Smooth muscle cell (in vitro differentiated cells): Measurements from ENCODE around the gene KRTAP1-3. TPM values are rescaled to one million over a fixed set of nuclear protein-coding genes. Genes with fewer than 3 reads are reported as not detected.

Experiments
- DNase-seq: peaks from one replicate; lab custom pipeline; 2025; ENCODE audit not compliant: unreplicated experiment; lab: John Stamatoyannopoulos, UW
- H2AFZ ChIP-seq: fragments of 200-600 bp; sonication (generic); 2 replicates; pipeline ENCODE4 v1.6.0; 2016; ENCODE audit warnings: antibody characterized with exemption, low read depth, mild to moderate bottlenecking
- H3F3A ChIP-seq: fragments of 200-600 bp; sonication (generic); 2 replicates; pipeline ENCODE4 v1.6.0; 2017; ENCODE audit warnings: antibody characterized with exemption, low read depth
- H3K27ac ChIP-seq: fragments of 200-600 bp; sonication (generic); 2 replicates; pipeline ENCODE4 v1.5.1; 2016; ENCODE audit warnings: low read depth, mild to moderate bottlenecking
- H3K27me3 ChIP-seq: fragments of 200-600 bp; sonication (generic); 2 replicates; pipeline ENCODE4 v1.6.1; 2016; ENCODE audit warnings: low read depth, mild to moderate bottlenecking
- H3K36me3 ChIP-seq: fragments of 200-600 bp; sonication (generic); 2 replicates; pipeline ENCODE4 v1.5.1; 2016; ENCODE audit warnings: low read depth
- H3K4me1 ChIP-seq: fragments of 200-600 bp; sonication (generic); 2 replicates; pipeline ENCODE4 v1.5.1; 2016; ENCODE audit warnings: low read depth
- H3K4me2 ChIP-seq: fragments of 200-600 bp; sonication (generic); 2 replicates; pipeline ENCODE4 v1.6.0; 2016; ENCODE audit warnings: mild to moderate bottlenecking
- H3K4me3 ChIP-seq: fragments of 200-600 bp; sonication (generic); 2 replicates; pipeline ENCODE4 v1.5.1; 2016; ENCODE audit warnings: mild to moderate bottlenecking
- H3K79me2 ChIP-seq: fragments of 200-600 bp; sonication (generic); 2 replicates; pipeline ENCODE4 v1.6.0; 2016; ENCODE audit warnings: low read depth, mild to moderate bottlenecking
- H3K9ac ChIP-seq: fragments of 200-600 bp; sonication (generic); 2 replicates; pipeline ENCODE4 v1.6.0; 2016; ENCODE audit warnings: low read depth
- H3K9me3 ChIP-seq: fragments of 200-600 bp; sonication (generic); replicated peaks from 2 replicates; pipeline ENCODE4 v1.5.1; 2016; ENCODE audit warnings: low read depth
- H4K20me1 ChIP-seq: fragments of 200-600 bp; sonication (generic); 2 replicates; pipeline ENCODE4 v1.6.0; 2016; ENCODE audit warnings: low read depth
- whole genome bisulfite sequencing: methylation state at CpG from one replicate; pipeline ENCODE4 v1.1.7; 2016; ENCODE audit warnings: low lambda C conversion rate; 5-methylcytosine and 5-hydroxymethylcytosine counted together
- polyA plus RNA-seq: library from polyadenylated mRNA; unstranded; fragments of >200 nt; fragmentation: Nextera tagmentation; extraction: Ambion mirVana; gene quantifications from 2 replicates; pipeline ENCODE4 v1.2.1, GENCODE V29; 2016
- small RNA-seq: library from RNA; depleted of rRNA; stranded (forward); fragments of <200 nt; gene quantifications from one replicate; pipeline ENCODE3, GENCODE V24; 2014
- total RNA-seq: library from RNA; depleted of rRNA; stranded (reverse); fragments of >200 nt; gene quantifications from 2 replicates; pipeline ENCODE4 v1.2.3, GENCODE V29; 2014
- TF ChIP-seq, protein P1 (sequence below): fragments of 200-600 bp; sonication (generic); IDR thresholded peaks from 2 replicates; pipeline ENCODE4 v1.5.1; 2017; ENCODE audit warnings: borderline replicate concordance, mild to moderate bottlenecking, antibody characterized with exemption; ENCODE audit not compliant: insufficient read depth, poor library complexity, severe bottlenecking

The KRTAP1-3 gene
- total and polyA plus RNA-seq, 2 experiments from 2014 or later = not detected

DNA sequence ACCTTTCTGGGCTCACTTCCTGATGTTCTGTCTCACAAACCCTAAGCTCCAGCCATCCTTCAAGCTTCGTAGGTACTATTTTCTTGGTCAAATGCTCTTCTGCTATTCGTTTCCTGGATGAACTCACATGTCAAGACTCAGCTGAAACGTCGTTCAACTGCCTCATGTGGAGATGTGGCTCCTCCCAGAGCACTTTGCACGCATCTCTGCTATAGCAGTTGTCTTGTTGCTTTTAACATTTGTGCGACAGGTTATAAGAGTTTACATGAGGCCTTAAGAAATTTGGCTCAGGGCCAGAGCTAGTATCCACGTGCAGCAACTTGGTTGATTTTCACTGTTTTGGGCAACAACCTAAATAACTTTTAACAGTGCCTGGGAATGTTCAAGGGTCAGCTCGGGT lies 47.8 kb downstream of the KRTAP1-3 start:
- Histone ChIP-seq H3K27ac (no peak overlapping the region), H3K27me3 (no peaks in the 10 kb centered on the region), H3K9ac (no peak overlapping the region), H2AFZ (no peak overlapping the region), H3F3A (no peaks in the 10 kb centered on the region), H3K4me1 (no peaks in the 10 kb centered on the region), H3K4me3 (no peak overlapping the region), H3K9me3 (no peaks in the 10 kb centered on the region), H3K36me3 (no peaks in the 10 kb centered on the region), H3K79me2 (no peaks in the 10 kb centered on the region), H4K20me1 (no peaks in the 10 kb centered on the region), H3K4me2 (no peak overlapping the region)
- 82% methylated on average over 8 of the region's 8 CpGs for WGBS
- TF ChIP-seq, protein P1, sequence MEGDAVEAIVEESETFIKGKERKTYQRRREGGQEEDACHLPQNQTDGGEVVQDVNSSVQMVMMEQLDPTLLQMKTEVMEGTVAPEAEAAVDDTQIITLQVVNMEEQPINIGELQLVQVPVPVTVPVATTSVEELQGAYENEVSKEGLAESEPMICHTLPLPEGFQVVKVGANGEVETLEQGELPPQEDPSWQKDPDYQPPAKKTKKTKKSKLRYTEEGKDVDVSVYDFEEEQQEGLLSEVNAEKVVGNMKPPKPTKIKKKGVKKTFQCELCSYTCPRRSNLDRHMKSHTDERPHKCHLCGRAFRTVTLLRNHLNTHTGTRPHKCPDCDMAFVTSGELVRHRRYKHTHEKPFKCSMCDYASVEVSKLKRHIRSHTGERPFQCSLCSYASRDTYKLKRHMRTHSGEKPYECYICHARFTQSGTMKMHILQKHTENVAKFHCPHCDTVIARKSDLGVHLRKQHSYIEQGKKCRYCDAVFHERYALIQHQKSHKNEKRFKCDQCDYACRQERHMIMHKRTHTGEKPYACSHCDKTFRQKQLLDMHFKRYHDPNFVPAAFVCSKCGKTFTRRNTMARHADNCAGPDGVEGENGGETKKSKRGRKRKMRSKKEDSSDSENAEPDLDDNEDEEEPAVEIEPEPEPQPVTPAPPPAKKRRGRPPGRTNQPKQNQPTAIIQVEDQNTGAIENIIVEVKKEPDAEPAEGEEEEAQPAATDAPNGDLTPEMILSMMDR = no peak
- DNase-seq = no peak

DNA sequence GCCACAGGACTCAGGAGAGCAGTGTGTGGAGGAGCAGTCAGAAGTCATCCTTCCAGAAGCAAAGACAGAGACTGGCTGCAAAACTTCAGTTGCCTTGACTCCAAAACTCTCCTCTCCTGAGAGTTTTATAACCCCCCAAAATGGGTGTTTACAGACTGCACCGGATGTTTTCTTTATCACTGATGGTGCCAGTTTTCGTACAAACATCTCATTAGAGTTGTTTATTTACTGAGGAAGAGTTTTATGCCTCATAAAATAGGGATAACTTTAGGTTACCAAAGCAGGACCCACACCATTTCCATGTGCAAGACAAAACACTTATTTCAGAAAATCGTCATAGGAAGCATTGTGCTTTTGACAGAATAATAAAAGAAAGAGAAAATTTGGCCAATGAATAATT lies 50.4 kb downstream of the KRTAP1-3 start, which contains the start of gene KRT40:
Gene KRT40, minus strand, starts transcription at position 101 of the 400 bp plus-strand sequence. Its CDS starts 53 bp downstream, at position 48.
- TF ChIP-seq, protein P1 = no peak
- Histone ChIP-seq H4K20me1 (no peaks in the 10 kb centered on the region), H3K4me2 (no peak within 1 kb of the TSS), H3K4me1 (peaks cover 7% of the 10 kb centered on the region), H2AFZ (no peak within 1 kb of the TSS), H3K9me3 (no peaks in the 10 kb centered on the region), H3K9ac (no peak within 1 kb of the TSS), H3K27me3 (no peaks in the 10 kb centered on the region), H3K79me2 (no peaks in the 10 kb centered on the region), H3K4me3 (no peak within 1 kb of the TSS), H3K27ac (no peak within 1 kb of the TSS), H3K36me3 (no peaks in the 10 kb centered on the region), H3F3A (no peaks in the 10 kb centered on the region)
- DNase-seq = no peak
- 70% methylated on average over 3 of the region's 3 CpGs for WGBS

Small RNA genes lying within 50 kb of the gene (small RNA-seq; reads per million reads assigned to genes)
- not detected for gene KRTAP3-4P

Other genes starting within 250 kb of the KRTAP1-3 start
Only the 30 nearest of the 37 such genes appear.
- not detected in 2 replicates for gene KRT12, start 167.7 kb downstream of the KRTAP1-3 start, total RNA-seq
- not detected in 2 replicates for gene KRT12, start 167.7 kb downstream of the KRTAP1-3 start, polyA plus RNA-seq
- gene KRT20, start 149.6 kb downstream of the KRTAP1-3 start, total RNA-seq = not detected in 2 replicates
- not detected in 2 replicates for gene KRT20, start 149.6 kb downstream of the KRTAP1-3 start, polyA plus RNA-seq
- 39.7 and 46.3 TPM in 2 replicates for gene KRT23, start 97.2 kb downstream of the KRTAP1-3 start, total RNA-seq
- gene KRT23, start 97.2 kb downstream of the KRTAP1-3 start, polyA plus RNA-seq = 4.5 and 14.4 TPM in 2 replicates
- not detected in 2 replicates for gene KRT39, start 67.9 kb downstream of the KRTAP1-3 start, total RNA-seq
- not detected in 2 replicates for gene KRT39, start 67.9 kb downstream of the KRTAP1-3 start, polyA plus RNA-seq
- gene KRT40, start 50.5 kb downstream of the KRTAP1-3 start, total RNA-seq = not detected in 2 replicates
- not detected in 2 replicates for gene KRT40, start 50.5 kb downstream of the KRTAP1-3 start, polyA plus RNA-seq
- not detected in 2 replicates for gene KRTAP3-3, start 40.7 kb downstream of the KRTAP1-3 start, total RNA-seq
- gene KRTAP3-3, start 40.7 kb downstream of the KRTAP1-3 start, polyA plus RNA-seq = not detected in 2 replicates
- gene KRTAP3-2, start 35.0 kb downstream of the KRTAP1-3 start, total RNA-seq = not detected in 2 replicates
- gene KRTAP3-2, start 35.0 kb downstream of the KRTAP1-3 start, polyA plus RNA-seq = not detected in 2 replicates
- gene KRTAP3-1, start 25.7 kb downstream of the KRTAP1-3 start, total RNA-seq = 0.49 and 1.5 TPM in 2 replicates
- gene KRTAP3-1, start 25.7 kb downstream of the KRTAP1-3 start, polyA plus RNA-seq = 0.29 and 1.8 TPM in 2 replicates
- gene KRTAP1-5, start 7.7 kb downstream of the KRTAP1-3 start, total RNA-seq = 3.0 TPM in 1 of 2 replicates, not detected in the other
- 1.1 TPM in 1 of 2 replicates, not detected in the other for gene KRTAP1-5, start 7.7 kb downstream of the KRTAP1-3 start, polyA plus RNA-seq
- gene KRTAP1-4, start 4.7 kb downstream of the KRTAP1-3 start, total RNA-seq = not detected in 2 replicates
- not detected in 2 replicates for gene KRTAP1-4, start 4.7 kb downstream of the KRTAP1-3 start, polyA plus RNA-seq
- not detected in 2 replicates for gene KRTAP1-1, start 6.6 kb upstream of the KRTAP1-3 start, total RNA-seq
- gene KRTAP1-1, start 6.6 kb upstream of the KRTAP1-3 start, polyA plus RNA-seq = not detected in 2 replicates
- not detected in 2 replicates for gene KRTAP2-1, start 12.4 kb upstream of the KRTAP1-3 start, total RNA-seq
- gene KRTAP2-1, start 12.4 kb upstream of the KRTAP1-3 start, polyA plus RNA-seq = not detected in 2 replicates
- not detected in 2 replicates for gene KRTAP2-2, start 20.4 kb upstream of the KRTAP1-3 start, total RNA-seq
- not detected in 2 replicates for gene KRTAP2-2, start 20.4 kb upstream of the KRTAP1-3 start, polyA plus RNA-seq
- gene KRTAP2-3, start 25.2 kb upstream of the KRTAP1-3 start, total RNA-seq = 3.5 and 17.3 TPM in 2 replicates
- 21.0 and 71.9 TPM in 2 replicates for gene KRTAP2-3, start 25.2 kb upstream of the KRTAP1-3 start, polyA plus RNA-seq
- not detected in 2 replicates for gene KRTAP2-4, start 31.0 kb upstream of the KRTAP1-3 start, total RNA-seq
- 0.38 TPM in 1 of 2 replicates, not detected in the other for gene KRTAP2-4, start 31.0 kb upstream of the KRTAP1-3 start, polyA plus RNA-seq
- not detected in 2 replicates for gene KRTAP4-7, start 49.3 kb upstream of the KRTAP1-3 start, total RNA-seq
- gene KRTAP4-7, start 49.3 kb upstream of the KRTAP1-3 start, polyA plus RNA-seq = not detected in 2 replicates
- not detected in 2 replicates for gene KRTAP4-8, start 63.3 kb upstream of the KRTAP1-3 start, total RNA-seq
- gene KRTAP4-8, start 63.3 kb upstream of the KRTAP1-3 start, polyA plus RNA-seq = 0.56 TPM in 1 of 2 replicates, not detected in the other
- not detected in 2 replicates for gene KRTAP4-16, start 67.3 kb upstream of the KRTAP1-3 start, total RNA-seq
- not detected in 2 replicates for gene KRTAP4-16, start 67.3 kb upstream of the KRTAP1-3 start, polyA plus RNA-seq
- 1.7 TPM in 1 of 2 replicates, not detected in the other for gene KRTAP4-9, start 70.5 kb upstream of the KRTAP1-3 start, total RNA-seq
- gene KRTAP4-9, start 70.5 kb upstream of the KRTAP1-3 start, polyA plus RNA-seq = not detected in 2 replicates
- gene KRTAP4-11, start 83.5 kb upstream of the KRTAP1-3 start, total RNA-seq = not detected in 2 replicates
- not detected in 2 replicates for gene KRTAP4-11, start 83.5 kb upstream of the KRTAP1-3 start, polyA plus RNA-seq
- not detected in 2 replicates for gene KRTAP4-12, start 89.3 kb upstream of the KRTAP1-3 start, total RNA-seq
- not detected in 2 replicates for gene KRTAP4-12, start 89.3 kb upstream of the KRTAP1-3 start, polyA plus RNA-seq
- not detected in 2 replicates for gene KRTAP4-6, start 105.7 kb upstream of the KRTAP1-3 start, total RNA-seq
- not detected in 2 replicates for gene KRTAP4-6, start 105.7 kb upstream of the KRTAP1-3 start, polyA plus RNA-seq
- not detected in 2 replicates for gene KRTAP4-5, start 115.0 kb upstream of the KRTAP1-3 start, total RNA-seq
- gene KRTAP4-5, start 115.0 kb upstream of the KRTAP1-3 start, polyA plus RNA-seq = not detected in 2 replicates
- gene KRTAP4-4, start 125.9 kb upstream of the KRTAP1-3 start, total RNA-seq = not detected in 2 replicates
- gene KRTAP4-4, start 125.9 kb upstream of the KRTAP1-3 start, polyA plus RNA-seq = not detected in 2 replicates
- not detected in 2 replicates for gene KRTAP4-3, start 133.3 kb upstream of the KRTAP1-3 start, total RNA-seq
- not detected in 2 replicates for gene KRTAP4-3, start 133.3 kb upstream of the KRTAP1-3 start, polyA plus RNA-seq
- gene KRTAP4-2, start 143.3 kb upstream of the KRTAP1-3 start, total RNA-seq = not detected in 2 replicates
- gene KRTAP4-2, start 143.3 kb upstream of the KRTAP1-3 start, polyA plus RNA-seq = not detected in 2 replicates
- gene KRTAP4-1, start 150.0 kb upstream of the KRTAP1-3 start, total RNA-seq = not detected in 2 replicates
- not detected in 2 replicates for gene KRTAP4-1, start 150.0 kb upstream of the KRTAP1-3 start, polyA plus RNA-seq
- gene KRTAP9-1, start 155.0 kb upstream of the KRTAP1-3 start, total RNA-seq = not detected in 2 replicates
- gene KRTAP9-1, start 155.0 kb upstream of the KRTAP1-3 start, polyA plus RNA-seq = not detected in 2 replicates
- gene KRTAP9-2, start 191.8 kb upstream of the KRTAP1-3 start, total RNA-seq = not detected in 2 replicates
- gene KRTAP9-2, start 191.8 kb upstream of the KRTAP1-3 start, polyA plus RNA-seq = not detected in 2 replicates
- gene KRTAP9-3, start 197.6 kb upstream of the KRTAP1-3 start, total RNA-seq = not detected in 2 replicates
- gene KRTAP9-3, start 197.6 kb upstream of the KRTAP1-3 start, polyA plus RNA-seq = not detected in 2 replicates